ENCODE results near the gene NFAT5. TPM values are rescaled to one million over a fixed set of nuclear protein-coding genes. Genes with fewer than 3 reads are reported as not detected.

NFAT5 gene
- total and polyA plus RNA-seq, 7 donors, result 1.6 to 27.9 (median 18.8) TPM

DNA sequence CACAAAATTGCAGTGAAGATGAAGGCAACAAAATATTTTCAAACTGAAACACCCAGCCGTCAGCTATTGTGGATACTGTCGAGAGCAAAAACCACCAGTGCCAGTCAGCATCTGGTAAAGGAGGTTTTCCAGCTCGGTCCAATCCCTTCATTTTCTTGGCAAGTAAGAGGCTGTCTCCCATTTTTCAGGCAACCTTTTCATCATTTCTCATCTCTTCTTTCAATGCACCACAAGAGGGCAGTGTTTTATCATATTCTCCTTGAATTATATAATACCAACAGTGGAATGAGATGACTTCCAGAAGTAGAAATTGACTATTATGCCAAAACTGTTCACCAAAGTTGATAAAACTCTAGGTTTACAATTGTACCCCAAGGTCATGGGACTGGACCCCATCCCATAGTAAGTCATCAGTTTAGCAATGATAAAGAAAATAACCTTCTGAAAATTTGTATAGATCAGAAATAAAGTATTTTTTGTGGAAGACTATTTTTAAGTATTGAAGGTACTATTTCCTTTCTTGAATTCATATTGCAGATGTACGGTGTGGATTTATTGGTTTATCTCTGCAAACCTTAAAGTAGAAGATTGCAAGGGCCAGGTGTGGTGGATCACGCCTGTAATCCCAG is 143.8 kb downstream of the NFAT5 start:
- Histone ChIP-seq H3K27ac (no peak overlapping the region), H3K9me3 (no peaks in the 10 kb centered on the region), H3K4me1 (no peaks in the 10 kb centered on the region), H3K27me3 (ENCODE audit: insufficient read depth in 3 of 3, low read length in 2 of 3) (no peaks in the 10 kb centered on the region), H3K4me3 (no peak overlapping the region), H3K36me3 (ENCODE audit: insufficient read depth in 1 of 2, low read depth in 1 of 2) (peaks cover 0 to 78% of the 10 kb centered on the region in 2 donors)
- peak; percentile 37 to 75 (median 58) for ATAC-seq
- WGBS, 3 donors, result 31 to 37% (median 35%) methylated on average over 5 of the region's 5 CpGs
- DNase-seq, result no peak
- TF ChIP-seq, protein P1, sequence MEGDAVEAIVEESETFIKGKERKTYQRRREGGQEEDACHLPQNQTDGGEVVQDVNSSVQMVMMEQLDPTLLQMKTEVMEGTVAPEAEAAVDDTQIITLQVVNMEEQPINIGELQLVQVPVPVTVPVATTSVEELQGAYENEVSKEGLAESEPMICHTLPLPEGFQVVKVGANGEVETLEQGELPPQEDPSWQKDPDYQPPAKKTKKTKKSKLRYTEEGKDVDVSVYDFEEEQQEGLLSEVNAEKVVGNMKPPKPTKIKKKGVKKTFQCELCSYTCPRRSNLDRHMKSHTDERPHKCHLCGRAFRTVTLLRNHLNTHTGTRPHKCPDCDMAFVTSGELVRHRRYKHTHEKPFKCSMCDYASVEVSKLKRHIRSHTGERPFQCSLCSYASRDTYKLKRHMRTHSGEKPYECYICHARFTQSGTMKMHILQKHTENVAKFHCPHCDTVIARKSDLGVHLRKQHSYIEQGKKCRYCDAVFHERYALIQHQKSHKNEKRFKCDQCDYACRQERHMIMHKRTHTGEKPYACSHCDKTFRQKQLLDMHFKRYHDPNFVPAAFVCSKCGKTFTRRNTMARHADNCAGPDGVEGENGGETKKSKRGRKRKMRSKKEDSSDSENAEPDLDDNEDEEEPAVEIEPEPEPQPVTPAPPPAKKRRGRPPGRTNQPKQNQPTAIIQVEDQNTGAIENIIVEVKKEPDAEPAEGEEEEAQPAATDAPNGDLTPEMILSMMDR (IDR thresholded peaks at IDR 0.05), result peak; percentile 69
- intact Hi-C loops (cut with DNase I), result loop anchor here (1.0 to 2.0 kb wide), 2 partner anchors 34 to 45 kb away; partner anchors contain the start of gene NOB1 (in 2 of the 2)

DNA sequence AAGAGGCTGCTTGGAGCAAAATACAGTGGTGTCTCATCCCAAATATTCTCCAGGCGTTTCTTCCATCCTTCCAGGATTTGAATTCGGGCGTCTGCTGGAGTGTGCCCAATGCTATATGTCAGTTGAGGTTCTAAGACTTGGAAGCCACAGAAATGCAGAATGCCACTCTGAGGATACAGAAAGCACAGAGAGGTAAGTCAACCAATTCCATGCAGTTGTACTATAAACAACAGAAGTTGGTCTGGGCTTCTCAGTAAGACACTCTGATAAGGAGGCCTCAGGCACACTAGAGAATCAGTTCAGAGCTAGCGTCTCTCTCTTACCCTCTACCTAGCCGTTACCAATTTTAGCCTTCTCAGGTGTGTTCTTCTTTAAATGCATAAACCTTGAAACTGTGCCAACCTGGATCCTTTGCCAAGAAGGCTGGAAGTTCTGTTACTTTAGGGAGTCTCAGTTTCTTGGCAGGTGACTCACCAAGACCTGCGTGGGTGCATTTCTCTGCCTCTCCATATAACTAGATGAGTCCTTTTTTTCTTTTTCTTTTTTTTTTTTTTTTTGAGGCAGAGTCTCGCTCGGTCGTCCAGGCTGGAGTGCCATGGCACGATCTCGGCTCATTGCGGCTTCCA is 145.5 kb downstream of the NFAT5 start:
- intact Hi-C loops (cut with DNase I), result loop anchor here (2.0 kb wide), 1 partner anchor 44 kb away; the partner anchor contains the start of gene NOB1 (in 2 of the 2)
- DNase-seq (no peak), ATAC-seq (no peak)
- Histone ChIP-seq H3K4me1 (no peaks in the 10 kb centered on the region), H3K9me3 (no peaks in the 10 kb centered on the region), H3K36me3 (ENCODE audit: insufficient read depth in 1 of 2, low read depth in 1 of 2) (peaks cover 0 to 89% of the 10 kb centered on the region in 2 donors), H3K4me3 (no peak overlapping the region), H3K27me3 (ENCODE audit: insufficient read depth in 3 of 3, low read length in 2 of 3) (no peaks in the 10 kb centered on the region), H3K27ac (no peak overlapping the region)
- TF ChIP-seq, protein P1 (IDR thresholded peaks at IDR 0.05), result no peak
- 83 to 84% (median 83%) methylated on average over 12 of the region's 12 CpGs for WGBS, 3 donors

DNA sequence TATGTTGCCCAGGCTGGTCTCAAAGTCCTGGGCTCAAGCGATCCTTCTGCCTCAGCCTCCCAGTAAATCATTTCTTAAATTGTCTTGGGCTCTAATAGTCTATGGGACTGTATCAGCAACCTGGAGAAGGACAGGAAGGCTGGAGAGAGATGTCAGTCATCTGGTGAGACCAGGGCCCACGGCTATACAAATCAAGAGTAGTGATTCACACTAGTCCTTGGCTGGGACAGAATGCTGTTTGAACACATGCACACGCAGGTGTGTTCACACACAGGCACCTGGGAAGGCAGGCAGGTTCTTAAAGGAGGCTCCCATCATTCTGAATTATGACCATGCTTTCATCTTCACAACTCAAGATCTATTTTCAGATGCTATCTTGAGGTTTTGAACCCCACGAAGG is 146.5 kb downstream of the NFAT5 start:
- DNase-seq (no peak), ATAC-seq (no peak)
- Histone ChIP-seq H3K36me3 (ENCODE audit: insufficient read depth in 1 of 2, low read depth in 1 of 2) (peaks cover 0 to 91% of the 10 kb centered on the region in 2 donors), H3K4me3 (no peak overlapping the region), H3K27ac (no peak overlapping the region), H3K27me3 (ENCODE audit: insufficient read depth in 3 of 3, low read length in 2 of 3) (no peaks in the 10 kb centered on the region), H3K9me3 (no peaks in the 10 kb centered on the region), H3K4me1 (no peaks in the 10 kb centered on the region)
- TF ChIP-seq, protein P1 (IDR thresholded peaks at IDR 0.05), result no peak
- WGBS, 3 donors, result 86 to 89% (median 89%) methylated on average over 4 of the region's 4 CpGs
- intact Hi-C loops (cut with DNase I), result no loop called here

DNA sequence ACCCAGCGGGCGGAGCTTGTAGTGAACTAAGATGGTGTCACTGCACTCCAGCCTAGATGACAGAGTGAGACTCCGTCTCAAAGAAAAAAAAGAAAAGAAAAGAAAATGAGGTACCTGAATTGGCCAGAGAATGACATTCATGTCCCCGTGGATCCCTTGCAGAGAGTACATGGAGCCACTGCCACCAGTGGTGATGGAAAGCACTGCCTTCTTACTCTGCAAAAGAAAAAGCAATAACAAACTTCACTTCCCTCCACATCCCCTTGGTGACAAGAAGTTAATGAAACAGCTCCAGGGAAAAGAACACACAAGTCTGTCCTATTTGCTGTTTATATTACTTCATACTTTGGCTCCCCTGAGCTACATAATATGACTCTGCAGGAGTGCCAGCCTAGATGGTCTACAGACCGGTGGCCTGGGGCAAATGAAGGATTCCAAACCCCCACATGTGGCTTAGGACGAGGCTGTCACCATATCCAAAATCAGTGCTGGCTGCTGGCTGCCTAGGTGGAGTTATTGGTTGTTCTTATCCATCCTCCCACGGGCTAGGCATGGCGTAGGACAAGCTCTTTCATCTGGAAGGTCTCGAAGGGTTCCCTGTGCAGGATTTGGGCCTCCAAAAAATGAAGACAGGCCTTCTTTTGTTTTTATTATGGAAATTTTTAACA is 147.3 kb downstream of the NFAT5 start:
- no peak overlapping the region for H3K27ac ChIP-seq
- DNase-seq, result no peak

More for the DNA sequence above, 147.3 kb downstream of the NFAT5 start:
- intact Hi-C loops (cut with DNase I), result no loop called here
- no peak overlapping the region for H3K4me3 ChIP-seq
- no peaks in the 10 kb centered on the region for H3K27me3 ChIP-seq (ENCODE audit: insufficient read depth in 3 of 3, low read length in 2 of 3)
- H3K36me3 ChIP-seq (ENCODE audit: insufficient read depth in 1 of 2, low read depth in 1 of 2), result peaks cover 0 to 92% of the 10 kb centered on the region in 2 donors
- TF ChIP-seq, protein P1 (IDR thresholded peaks at IDR 0.05), result no peak
- ATAC-seq, result no peak
- H3K4me1 ChIP-seq, result no peaks in the 10 kb centered on the region
- 86 to 91% (median 88%) methylated on average over 9 of the region's 9 CpGs for whole genome bisulfite sequencing, 3 donors
- no peaks in the 10 kb centered on the region for H3K9me3 ChIP-seq

All from psoas muscle (tissue), 8 donors.